Stimulated activated CD8-positive, alpha-beta memory T cell treated with anti-CD3 and anti-CD28 coated beads, Interleukin-4, amount 100 ng/mL, for 24 hours (primary cell): ENCODE results near the gene DCUN1D4.

ENCODE experiments used
- DNase-seq: peaks from one replicate; pipeline ENCODE4 v3.0.0-alpha.2; 2020; ENCODE audit warnings: low read depth

DCUN1D4 gene

DNA sequence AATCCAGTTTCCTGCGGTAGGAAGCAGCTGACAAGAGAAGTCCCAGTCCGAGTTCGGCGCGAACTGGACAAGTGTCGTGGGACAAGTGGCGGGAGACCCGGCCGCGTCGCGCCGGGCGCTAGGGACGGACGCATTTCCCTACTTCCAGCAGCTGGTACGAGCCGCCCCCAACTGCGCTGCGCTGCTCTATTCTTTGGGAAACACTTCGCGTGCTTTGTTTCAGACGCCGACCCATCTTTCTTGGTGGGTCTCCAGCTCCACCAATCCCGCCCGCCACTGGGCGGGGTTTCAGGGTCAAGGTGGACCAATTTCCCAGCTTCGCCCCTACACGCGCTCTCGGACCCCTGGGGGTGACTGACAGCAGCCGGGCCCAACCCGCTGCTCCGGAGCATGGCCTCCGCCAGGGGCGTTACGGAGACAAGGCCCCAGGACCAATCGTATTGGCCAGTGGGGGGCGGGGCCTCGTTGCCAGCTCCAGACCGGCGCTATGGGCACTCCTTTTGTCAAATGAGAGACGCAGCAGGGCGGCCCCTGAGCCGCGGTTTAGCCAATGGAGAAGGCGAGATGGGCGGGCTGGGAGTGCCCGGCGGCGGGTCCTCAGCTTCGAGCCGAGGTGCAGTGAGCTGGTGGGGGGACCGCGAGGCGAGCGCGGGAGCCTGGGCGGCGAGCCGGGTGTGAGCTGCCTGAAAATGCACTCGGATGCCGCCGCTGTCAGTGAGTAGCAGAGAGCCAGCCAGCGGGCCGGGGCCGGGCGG, at the start of gene DCUN1D4:
Gene DCUN1D4 (plus strand): TSS at position 600 of the 755 bp plus-strand sequence. CDS start 90 bp downstream, at position 690.
- DNase-seq, result peak; percentile 99

DNA sequence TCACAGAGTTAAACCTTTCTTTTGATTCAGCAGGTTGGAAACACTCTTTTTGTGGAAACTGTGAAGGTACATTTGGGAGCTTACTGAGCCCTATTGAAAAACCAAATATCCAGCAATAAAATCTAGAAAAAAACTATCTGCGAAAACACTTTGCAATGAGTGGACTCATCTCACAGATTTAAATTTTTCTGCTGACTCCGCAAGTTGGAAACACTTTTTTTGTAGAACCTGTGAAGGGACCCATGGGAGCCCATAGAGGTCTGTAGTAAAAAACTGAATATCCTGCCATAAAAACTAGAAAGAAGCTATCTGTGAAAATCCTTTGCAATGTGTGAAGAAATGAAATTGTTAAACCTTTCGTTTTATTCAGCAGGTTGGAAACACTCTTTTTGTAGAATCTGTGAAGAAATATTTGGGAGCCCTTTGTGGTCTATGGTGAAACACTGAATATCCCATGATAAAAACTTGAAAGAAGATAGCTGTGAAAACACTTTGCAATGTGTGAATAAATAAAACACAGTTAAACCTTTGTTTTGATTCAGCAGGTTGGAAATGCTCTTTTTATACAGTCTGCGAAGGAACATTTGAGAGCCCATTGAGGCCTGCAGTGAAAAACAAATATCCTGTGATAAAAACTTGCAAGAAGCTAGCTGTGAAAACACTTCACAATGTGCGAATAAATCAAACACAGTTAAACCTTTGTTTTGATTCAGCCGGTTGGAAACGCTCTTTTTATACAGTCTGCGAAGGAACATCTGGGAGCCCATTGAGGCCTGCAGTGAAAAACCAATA, 22.3 kb upstream of the DCUN1D4 start:
- DNase-seq, result no peak

GRCh38 chr4:51825341-51825740, 17.6 kb upstream of the DCUN1D4 start:
- no peak for DNase-seq

- DNase-seq, result no peak
These were observed 12.7 kb upstream of the DCUN1D4 start for GRCh38 chr4:51830156-51830720.

- DNase-seq, result peak; percentile 40
These were observed 11.8 kb upstream of the DCUN1D4 start for GRCh38 chr4:51831133-51831532.

DNA sequence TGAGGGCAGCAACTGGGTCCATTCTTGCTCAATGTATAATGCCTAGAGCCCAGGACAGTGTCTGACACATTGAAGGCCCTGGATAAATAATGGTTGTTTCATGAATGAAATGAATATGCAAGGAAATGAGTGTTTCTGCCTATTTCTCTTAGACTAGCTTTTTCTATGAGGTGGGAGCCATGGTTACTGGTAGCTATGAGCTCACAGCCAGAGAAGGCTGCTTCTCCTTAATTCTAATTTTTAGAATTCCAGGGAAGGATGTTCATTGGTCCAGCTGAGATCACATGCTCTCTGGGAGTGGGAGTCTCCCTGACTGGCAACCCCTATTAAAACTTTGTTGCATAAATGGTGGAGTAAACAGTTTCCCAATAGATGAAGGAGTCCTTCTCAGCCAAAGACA, 9.7 kb upstream of the DCUN1D4 start:
- no peak for DNase-seq

DNA sequence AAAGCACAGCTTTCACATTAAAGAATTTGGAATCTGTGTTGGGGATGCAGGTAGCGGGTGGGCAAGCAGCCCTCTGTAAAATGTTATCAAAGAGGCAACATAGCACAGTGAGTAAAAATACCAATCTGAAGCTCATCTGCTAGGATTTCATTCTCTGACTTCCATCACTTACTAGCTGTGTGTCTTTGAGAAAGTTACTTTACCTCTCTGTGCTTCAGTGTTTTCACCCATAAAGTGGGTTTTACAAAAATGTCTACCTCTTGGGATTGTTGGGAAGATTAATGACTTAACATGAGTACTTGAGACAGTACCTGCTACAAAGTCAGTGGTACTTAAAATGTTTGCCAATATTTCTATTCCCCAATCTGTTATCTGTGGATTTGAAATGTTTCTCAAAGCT, 7.9 kb upstream of the DCUN1D4 start:
- DNase-seq, result no peak

- DNase-seq, result no peak
These were observed 7.1 kb upstream of the DCUN1D4 start for GRCh38 chr4:51835855-51836254.

GRCh38 chr4:51836549-51836948, 6.4 kb upstream of the DCUN1D4 start:
- no peak for DNase-seq

GRCh38 chr4:51840781-51841180, 2.2 kb upstream of the DCUN1D4 start:
- no peak for DNase-seq

DNA sequence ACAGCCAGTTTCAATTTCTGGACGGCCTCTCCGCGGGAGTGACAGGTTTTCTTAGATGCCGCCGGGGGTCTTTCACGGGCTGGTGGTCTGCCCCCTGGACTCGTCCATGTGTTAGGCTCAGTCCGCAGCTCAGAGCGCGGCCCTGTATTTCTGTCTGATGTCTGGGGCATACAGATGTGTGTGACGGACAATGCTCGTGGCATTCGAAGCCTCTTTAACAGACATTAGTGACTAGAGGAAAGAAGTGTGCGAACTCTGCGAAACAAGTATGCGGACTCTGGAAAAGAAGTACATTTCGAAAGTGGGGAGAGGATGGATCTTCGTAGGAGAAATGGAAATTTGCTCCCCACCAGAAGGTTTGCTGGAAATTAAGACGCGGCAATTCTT, 793 bp upstream of the DCUN1D4 start:
- no peak for DNase-seq

DNA sequence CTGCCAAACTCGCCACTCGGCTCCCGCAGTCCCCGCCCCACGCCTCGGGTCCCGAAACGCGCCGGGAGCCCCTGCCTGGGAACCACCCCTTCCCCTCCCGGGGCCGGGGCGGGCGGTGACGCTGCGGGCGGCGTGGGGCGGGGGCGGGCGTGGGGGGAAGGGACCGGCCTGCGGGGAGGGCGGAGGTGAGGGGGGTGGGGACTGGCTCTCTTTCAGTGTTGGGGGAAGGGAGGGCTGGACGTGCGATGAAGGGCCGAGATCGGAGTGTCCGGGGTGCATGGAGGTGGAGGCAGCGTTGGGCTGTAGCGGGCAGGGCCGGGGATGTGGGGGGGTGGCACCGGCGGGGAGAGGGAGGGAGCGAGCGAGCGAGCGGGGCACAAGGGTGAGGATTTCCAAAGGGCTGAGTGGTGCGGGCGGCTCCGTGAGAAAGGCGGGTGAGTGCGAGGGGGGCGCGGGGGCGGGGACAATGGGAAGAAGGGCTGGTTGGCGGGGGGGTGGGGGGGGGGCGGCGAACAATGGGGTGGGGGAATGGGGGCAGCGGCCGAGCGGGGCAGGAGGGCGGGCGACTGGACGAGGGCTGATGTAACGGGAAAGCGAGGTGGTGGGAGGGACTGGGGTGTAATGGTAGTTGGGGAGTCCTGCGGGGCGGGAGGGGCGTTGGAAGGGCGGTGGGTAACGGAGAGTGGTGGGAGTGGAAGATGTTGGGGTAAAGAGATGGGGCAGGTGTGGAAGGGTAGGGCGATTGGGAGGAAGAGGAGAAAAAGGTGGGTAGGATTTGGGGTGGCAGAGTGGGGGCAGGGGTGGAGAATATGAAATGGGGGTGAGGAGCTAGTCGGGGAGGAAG, 578 bp downstream of the DCUN1D4 start:
- peak; percentile 41 for DNase-seq

DNA sequence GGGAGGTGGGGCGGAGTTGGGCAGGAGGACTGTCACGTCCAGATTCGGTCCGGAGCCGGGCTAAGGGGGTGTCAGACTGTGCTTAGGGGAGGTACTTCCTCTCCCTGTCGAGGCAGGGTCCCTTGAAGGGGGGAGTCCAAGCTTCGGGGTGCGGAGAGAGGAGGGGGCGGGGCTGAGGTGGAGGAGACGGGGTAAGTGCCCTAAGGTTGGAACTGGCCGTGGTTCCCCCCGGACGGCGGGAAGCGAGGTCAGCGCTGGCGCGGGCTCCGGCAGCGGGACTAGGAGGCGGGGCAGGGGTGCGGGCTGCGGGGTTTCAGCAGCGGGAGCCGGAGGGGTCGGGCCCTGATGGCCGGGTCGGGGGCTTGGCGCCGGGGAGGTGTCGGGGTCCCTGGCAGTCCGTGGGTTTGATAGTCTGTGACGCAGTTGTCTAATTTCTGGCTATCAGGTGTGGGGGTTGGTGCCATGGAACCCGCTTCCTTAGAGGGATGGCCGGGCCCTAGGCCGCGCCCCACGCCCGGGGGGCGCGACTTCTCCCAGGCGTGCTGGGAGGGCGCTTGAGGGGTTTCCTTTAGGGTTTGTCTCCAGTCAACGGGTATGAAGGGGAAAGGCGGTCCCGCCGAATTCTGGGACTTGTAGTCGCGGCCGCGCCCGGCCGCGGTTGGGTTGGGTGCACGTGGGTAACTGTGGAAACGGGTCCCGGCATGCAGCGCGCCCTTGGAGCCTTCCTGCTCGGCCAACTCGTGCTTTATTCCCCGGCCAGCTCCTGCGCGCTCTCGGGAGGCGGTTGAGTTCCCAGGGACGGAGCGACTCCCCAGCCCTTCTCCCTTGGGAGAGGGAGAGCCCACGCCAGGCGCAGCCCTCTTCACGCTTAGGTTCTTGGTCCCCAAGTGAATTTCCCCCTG, 1.5 kb downstream of the DCUN1D4 start:
- DNase-seq, result peak; percentile 74

DNA sequence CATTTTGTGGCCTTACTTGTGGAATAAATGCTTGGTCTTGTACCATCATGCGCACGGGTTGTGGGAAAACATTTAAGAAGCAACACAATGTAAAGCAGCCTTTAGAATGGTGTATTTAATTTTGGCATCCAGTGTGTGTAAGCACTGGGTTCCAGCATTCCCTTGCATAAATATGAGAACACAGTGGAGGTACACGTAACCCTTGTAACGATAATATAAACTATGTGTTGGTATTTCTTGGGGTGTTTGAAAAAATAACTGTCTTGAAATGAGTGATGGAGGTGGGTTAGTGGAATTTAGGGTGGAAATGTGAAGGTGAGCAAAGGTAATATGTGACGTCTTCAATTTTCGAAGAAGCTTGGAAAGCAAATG, 2.1 kb downstream of the DCUN1D4 start:
- DNase-seq, result no peak

GRCh38 chr4:51845711-51846110, 2.8 kb downstream of the DCUN1D4 start:
- no peak for DNase-seq

- DNase-seq, result no peak
These were observed 6.5 kb downstream of the DCUN1D4 start for GRCh38 chr4:51849430-51849829.

DNA sequence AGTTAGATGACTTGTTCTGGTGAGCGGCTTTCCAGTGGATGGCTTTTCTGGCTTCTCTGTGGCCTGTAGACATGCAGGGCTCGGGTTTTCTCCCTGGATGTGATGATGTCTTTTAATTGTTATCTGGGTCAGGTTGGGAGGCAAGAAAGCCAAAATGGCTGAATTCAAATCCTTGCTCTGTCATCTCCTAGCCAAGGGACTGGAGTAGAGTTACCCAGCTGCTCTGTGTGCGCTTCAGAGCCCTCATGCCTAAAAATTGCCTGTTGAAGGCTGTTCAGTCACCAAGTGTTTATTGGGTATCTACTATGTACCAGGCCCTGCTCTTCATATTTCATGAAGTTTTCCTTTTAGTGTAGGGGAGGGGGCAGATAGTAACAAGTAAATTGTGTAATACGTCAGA, 7.3 kb downstream of the DCUN1D4 start:
- no peak for DNase-seq

DNA sequence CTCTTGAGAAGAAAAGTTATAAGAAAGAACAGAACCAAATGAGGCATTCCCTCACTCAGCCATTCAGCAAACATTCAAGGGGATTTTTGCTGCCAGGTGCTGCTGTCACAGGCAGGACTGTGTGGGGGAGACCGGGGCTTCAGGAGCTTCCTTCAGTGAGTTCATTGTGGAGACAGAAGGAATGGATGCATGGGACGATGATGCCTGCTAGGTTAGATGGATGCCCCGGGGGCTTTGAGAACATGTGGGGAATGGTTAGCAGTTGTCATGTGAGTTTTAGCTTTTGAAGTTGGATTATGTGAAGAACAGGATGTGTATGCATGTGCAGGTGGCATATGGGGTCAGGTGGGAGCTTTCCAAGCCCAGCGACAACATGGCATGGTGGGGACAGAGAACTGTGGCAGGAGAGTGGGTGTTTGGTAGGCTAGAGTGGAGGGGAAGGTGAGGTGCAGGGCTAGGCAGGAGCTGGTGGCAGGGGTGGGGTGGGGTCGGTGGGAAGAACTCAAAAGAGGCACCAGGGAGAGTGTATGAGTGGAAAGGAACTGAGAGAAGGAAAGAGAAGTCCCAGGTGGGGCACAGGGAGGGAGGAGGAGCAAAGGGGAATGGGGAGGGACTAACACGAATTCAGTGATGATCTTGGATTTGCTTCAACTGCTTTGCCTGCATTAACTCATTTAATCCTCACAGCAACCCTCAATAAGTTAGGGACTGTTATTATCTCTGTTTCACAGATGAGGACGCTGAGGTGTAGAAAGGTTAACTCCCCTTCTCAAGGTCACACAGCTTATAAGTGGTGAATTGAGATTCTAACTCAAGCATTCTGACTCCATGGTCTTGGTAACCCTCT, 8.4 kb downstream of the DCUN1D4 start:
- DNase-seq, result no peak

GRCh38 chr4:51851937-51852290, 9.0 kb downstream of the DCUN1D4 start:
- DNase-seq, result no peak

DNA sequence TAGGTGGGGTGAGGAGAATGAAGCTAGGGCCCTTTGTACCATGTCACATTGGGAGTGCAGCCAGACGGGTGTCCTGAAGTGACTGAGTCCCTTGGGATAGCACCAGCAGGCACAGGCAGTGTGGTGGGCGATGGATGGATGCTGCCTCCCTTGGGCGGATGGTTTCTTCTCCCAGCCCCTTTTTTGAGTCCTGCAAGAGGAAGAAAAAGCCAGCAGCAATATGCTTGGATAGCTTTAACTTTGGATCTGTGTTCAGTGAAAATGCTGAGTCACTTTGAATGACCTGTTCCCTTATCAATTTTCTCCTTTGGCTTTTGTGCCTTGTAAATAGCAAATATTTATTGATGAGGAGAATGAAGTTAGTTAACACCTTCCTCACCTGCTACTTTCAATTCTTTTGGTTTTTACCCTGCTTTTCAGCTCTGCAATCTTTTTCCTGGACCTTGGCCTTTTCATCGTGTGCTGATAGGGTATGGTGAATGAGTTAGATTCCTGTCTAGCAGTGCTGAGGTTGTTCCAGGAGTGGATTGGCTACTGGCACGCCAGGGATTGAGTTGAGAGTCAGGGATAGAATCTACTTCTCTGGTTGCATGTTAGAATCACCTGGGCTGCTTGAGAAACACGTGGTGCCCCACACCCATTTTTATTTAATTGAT, 10.2 kb downstream of the DCUN1D4 start:
- no peak for DNase-seq
